HepG2 (cell line): ENCODE measurements around the gene PSMD4. TPM values are rescaled to one million over a fixed set of nuclear protein-coding genes. Genes with fewer than 3 reads are reported as not detected.

ENCODE experiments used
- BRD4 ChIP-seq: sonication (generic); formaldehyde crosslinking; IDR thresholded peaks from 2 replicates; pipeline ENCODE4 v1.4.0; 2020; ENCODE audit warnings: missing genetic modification reagents
- ELF1 ChIP-seq: sonication (generic); formaldehyde crosslinking; IDR thresholded peaks from 2 replicates; pipeline ENCODE4 v1.4.0; 2020; ENCODE audit warnings: missing genetic modification reagents
- GATA4 ChIP-seq: sonication (generic); IDR thresholded peaks from 2 replicates; pipeline ENCODE4 v1.6.1; 2016; ENCODE audit warnings: antibody characterized with exemption, low read depth, borderline replicate concordance
- HCFC1 ChIP-seq: fragments of 150-350 bp; IDR thresholded peaks from 2 replicates; pipeline ENCODE4 v1.6.1; 2014; ENCODE audit warnings: low read depth, low read length
- HIVEP1 ChIP-seq: sonication (generic); formaldehyde crosslinking; IDR thresholded peaks from 2 replicates; pipeline ENCODE4 v1.4.0; 2020; ENCODE audit warnings: mild to moderate bottlenecking, missing genetic modification reagents
- HNF4A ChIP-seq: sonication (generic); formaldehyde crosslinking; IDR thresholded peaks from 2 replicates; pipeline ENCODE4 v1.4.0; 2020; ENCODE audit warnings: missing genetic modification reagents
- HNF4G ChIP-seq, 2 experiments: sonication (generic) in 1 of 2; formaldehyde crosslinking in 1 of 2; IDR thresholded peaks; 2 replicates each; pipeline versions ENCODE4 v1.4.0 to v1.6.1; 2011 to 2020; ENCODE audit warnings: borderline replicate concordance in 2 of 2, low read depth in 2 of 2, mild to moderate bottlenecking in 2 of 2, low read length in 1 of 2, missing genetic modification reagents in 1 of 2, moderate library complexity in 1 of 2
- KAT7 ChIP-seq: IDR thresholded peaks from 2 replicates; pipeline ENCODE4 v1.6.1; 2018; ENCODE audit warnings: borderline replicate concordance, missing compliant biosample characterization
- KDM5B ChIP-seq: sonication (generic); formaldehyde crosslinking; IDR thresholded peaks from 2 replicates; pipeline ENCODE4 v1.4.0; 2020; ENCODE audit warnings: missing genetic modification reagents, mild to moderate bottlenecking, borderline replicate concordance
- NFE2 ChIP-seq: sonication (generic); formaldehyde crosslinking; IDR thresholded peaks from 2 replicates; pipeline ENCODE4 v1.4.0; 2020; ENCODE audit warnings: missing genetic modification reagents
- PHF8 ChIP-seq: sonication (generic); formaldehyde crosslinking; IDR thresholded peaks from 2 replicates; pipeline ENCODE4 v1.5.0; 2020; ENCODE audit warnings: missing genetic modification reagents
- REPIN1 ChIP-seq: sonication (generic); formaldehyde crosslinking; IDR thresholded peaks from 2 replicates; pipeline ENCODE4 v1.8.0; 2022; ENCODE audit warnings: missing genetic modification reagents, low read depth, mild to moderate bottlenecking, borderline replicate concordance
- REXO4 ChIP-seq: sonication (generic); formaldehyde crosslinking; IDR thresholded peaks from 2 replicates; pipeline ENCODE4 v1.8.0; 2022; ENCODE audit warnings: missing genetic modification reagents, mild to moderate bottlenecking, borderline replicate concordance
- TERF1 ChIP-seq: sonication (generic); formaldehyde crosslinking; IDR thresholded peaks from 2 replicates; pipeline ENCODE4 v1.8.0; 2022; ENCODE audit warnings: mild to moderate bottlenecking, missing genetic modification reagents, moderate library complexity
- THAP11 ChIP-seq: IDR thresholded peaks from 2 replicates; pipeline ENCODE4 v1.6.1; 2016; ENCODE audit warnings: missing biosample characterization, missing genetic modification reagents
- ZBTB1 ChIP-seq: sonication (generic); formaldehyde crosslinking; IDR thresholded peaks from 2 replicates; pipeline ENCODE4 v1.4.0; 2020; ENCODE audit warnings: missing genetic modification reagents, borderline replicate concordance
- ZNF138 ChIP-seq: sonication (generic); formaldehyde crosslinking; IDR thresholded peaks from 2 replicates; pipeline ENCODE4 v1.5.0; 2020; ENCODE audit warnings: mild to moderate bottlenecking, low read depth, missing genetic modification reagents
- ZNF558 ChIP-seq: sonication (generic); formaldehyde crosslinking; IDR thresholded peaks from 2 replicates; pipeline ENCODE4 v1.9.0; 2022; ENCODE audit warnings: mild to moderate bottlenecking, missing genetic modification reagents, borderline replicate concordance
- ZNF563 ChIP-seq: sonication (generic); formaldehyde crosslinking; IDR thresholded peaks from 2 replicates; pipeline ENCODE4 v1.8.0; 2022; ENCODE audit warnings: mild to moderate bottlenecking, moderate library complexity, missing genetic modification reagents
- ZNF7 ChIP-seq: IDR thresholded peaks from 2 replicates; pipeline ENCODE4 v1.6.1; 2016; ENCODE audit warnings: missing biosample characterization, missing genetic modification reagents
- ZNF781 ChIP-seq: sonication (generic); formaldehyde crosslinking; IDR thresholded peaks from 2 replicates; pipeline ENCODE4 v1.5.1; 2020; ENCODE audit warnings: borderline replicate concordance, mild to moderate bottlenecking, missing genetic modification reagents; ENCODE audit errors: not compliant biosample characterization
- ZNF788 ChIP-seq: sonication (generic); formaldehyde crosslinking; IDR thresholded peaks from 2 replicates; pipeline ENCODE4 v1.5.0; 2020; ENCODE audit warnings: mild to moderate bottlenecking, missing genetic modification reagents, borderline replicate concordance
- polyA plus RNA-seq, 8 experiments: library from polyadenylated mRNA; depleted of rRNA in 3 of 8; stranded (reverse) in 7 of 8; unstranded in 1 of 8; fragments of >200 nt; fragmentation: Illumina TruSeq in 4 of 8; extraction: Trizol in 4 of 8; gene quantifications; 2 replicates each; pipeline versions ENCODE4 v1.2.1 to v1.2.3, GENCODE V29; 2011 to 2016; ENCODE audit warnings: low read depth in 4 of 8, missing spikeins in 1 of 8, mixed read lengths in 1 of 8; ENCODE audit not compliant: insufficient read depth in 1 of 8
- total RNA-seq, 5 experiments: library from RNA; depleted of rRNA; stranded (reverse); fragments of >200 nt; fragmentation: Illumina TruSeq; extraction: Trizol; gene quantifications; 2 replicates each; pipeline ENCODE4 v1.2.3, GENCODE V29; 2016; ENCODE audit warnings: low read depth in 1 of 5
- TF ChIP-seq, protein P1 (sequence below): sonication (generic); formaldehyde crosslinking; IDR thresholded peaks from 2 replicates; pipeline ENCODE4 v1.8.0; 2022; ENCODE audit warnings: mild to moderate bottlenecking, missing genetic modification reagents, moderate library complexity
- TF ChIP-seq, protein P2 (sequence below): sonication (generic); formaldehyde crosslinking; IDR thresholded peaks from 2 replicates; pipeline ENCODE4 v1.5.1; 2020; ENCODE audit warnings: missing genetic modification reagents, mild to moderate bottlenecking, borderline replicate concordance
- TF ChIP-seq, protein P3 (sequence below): IDR thresholded peaks from 2 replicates; pipeline ENCODE4 v1.6.1; 2016; ENCODE audit warnings: low read depth, control low read depth

The PSMD4 gene
- total and polyA plus RNA-seq, 2 of the 13 experiments (the other 11 are each of a cell fraction or from before 2014, with no cell fraction given): 194 to 243 TPM

DNA sequence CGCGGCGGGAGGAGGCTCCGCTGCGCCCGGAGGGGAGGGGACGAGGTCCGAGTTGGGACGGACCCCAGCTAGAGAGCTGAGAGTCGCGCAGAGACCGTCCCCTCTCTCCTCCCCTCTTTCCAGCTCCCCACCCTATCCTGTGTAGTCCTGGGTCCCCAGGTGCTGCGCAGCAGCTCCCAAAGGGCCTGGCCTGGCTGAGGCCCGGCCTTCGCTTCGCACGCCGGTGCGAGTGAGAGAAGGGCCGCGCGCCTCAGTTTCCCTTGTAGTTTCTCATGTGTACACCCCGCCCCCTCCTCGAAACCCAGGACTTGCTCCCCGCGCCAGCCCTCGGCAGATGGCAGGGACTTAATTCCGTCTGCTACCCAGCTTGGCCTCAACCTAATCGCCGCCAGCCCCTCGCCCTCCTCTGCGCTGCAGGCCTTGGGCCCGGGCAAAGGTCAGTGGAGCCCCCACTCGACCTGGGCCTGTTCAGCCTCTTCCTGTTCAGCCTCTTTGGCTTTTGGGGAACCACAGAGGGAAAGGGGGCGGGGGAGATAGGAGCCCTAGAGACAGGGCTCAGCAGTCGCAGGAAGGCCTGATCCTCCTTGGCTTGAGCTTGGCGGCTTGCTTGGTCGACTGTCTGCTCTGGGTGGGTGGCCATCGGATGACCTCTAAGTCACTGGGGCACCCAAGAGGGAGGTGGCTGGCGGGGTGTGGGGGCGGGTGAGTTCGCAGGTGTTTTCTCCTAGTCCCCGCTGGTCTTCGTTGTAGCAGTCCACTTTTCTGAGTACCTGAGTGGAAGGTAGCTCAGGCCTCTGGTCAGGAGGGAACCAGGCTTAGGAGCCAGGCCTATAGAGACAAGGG lies 28.6 kb downstream of the PSMD4 start (continued):
- TF ChIP-seq, protein P1, sequence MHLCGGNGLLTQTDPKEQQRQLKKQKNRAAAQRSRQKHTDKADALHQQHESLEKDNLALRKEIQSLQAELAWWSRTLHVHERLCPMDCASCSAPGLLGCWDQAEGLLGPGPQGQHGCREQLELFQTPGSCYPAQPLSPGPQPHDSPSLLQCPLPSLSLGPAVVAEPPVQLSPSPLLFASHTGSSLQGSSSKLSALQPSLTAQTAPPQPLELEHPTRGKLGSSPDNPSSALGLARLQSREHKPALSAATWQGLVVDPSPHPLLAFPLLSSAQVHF: peak; percentile 58; the same call in 1 of the 2 replicates
- no peak for TF ChIP-seq HCFC1
- peak; percentile 76 for TF ChIP-seq HNF4A (CRISPR knock-in tag)
- no peak for TF ChIP-seq GATA4
- TF ChIP-seq BRD4 (CRISPR knock-in tag): no peak; the same call in 1 of the 2 replicates
- TF ChIP-seq THAP11 (CRISPR knock-in tag): no peak
- TF ChIP-seq KDM5B (CRISPR knock-in tag): 0 out of 2 replicates have a peak, but pooled peaks have one; percentile 9
- peak; percentile 23 for TF ChIP-seq ZNF781
- TF ChIP-seq ZNF558 (CRISPR knock-in tag): 0 out of 2 replicates have a peak, but pooled peaks have one; percentile 46
- TF ChIP-seq HIVEP1: peak; percentile 54; the same call in 1 of the 2 replicates
- no peak for TF ChIP-seq ZNF7
- TF ChIP-seq PHF8 (CRISPR knock-in tag): peak; percentile 72
- peak; percentile 58 for TF ChIP-seq HNF4G (IDR thresholded peaks at IDR 0.05; ENCODE audit: borderline replicate concordance, low read depth, low read length)
- TF ChIP-seq HNF4G (CRISPR knock-in tag; IDR thresholded peaks at IDR 0.05; ENCODE audit: borderline replicate concordance, low read depth): peak; percentile 73; the same call in 1 of the 2 replicates
- TF ChIP-seq ZNF138 (CRISPR knock-in tag): peak; percentile 14; the same call in 1 of the 2 replicates
- TF ChIP-seq KAT7 (CRISPR knock-in tag): no peak
- peak; percentile 9; the same call in 1 of the 2 replicates for TF ChIP-seq REXO4
- TF ChIP-seq ZNF563 (CRISPR knock-in tag): peak; percentile 53; the same call in 1 of the 2 replicates
- TF ChIP-seq, protein P2, sequence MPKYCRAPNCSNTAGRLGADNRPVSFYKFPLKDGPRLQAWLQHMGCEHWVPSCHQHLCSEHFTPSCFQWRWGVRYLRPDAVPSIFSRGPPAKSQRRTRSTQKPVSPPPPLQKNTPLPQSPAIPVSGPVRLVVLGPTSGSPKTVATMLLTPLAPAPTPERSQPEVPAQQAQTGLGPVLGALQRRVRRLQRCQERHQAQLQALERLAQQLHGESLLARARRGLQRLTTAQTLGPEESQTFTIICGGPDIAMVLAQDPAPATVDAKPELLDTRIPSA (CRISPR knock-in tag): peak; percentile 66; the same call in 1 of the 2 replicates
- TF ChIP-seq ELF1 (CRISPR knock-in tag): peak; percentile 50
- 0 out of 2 replicates have a peak, but pooled peaks have one; percentile 41 for TF ChIP-seq REPIN1
- TF ChIP-seq NFE2 (CRISPR knock-in tag): no peak
- TF ChIP-seq ZNF788 (CRISPR knock-in tag): peak; percentile 76; the same call in 1 of the 2 replicates
- TF ChIP-seq, protein P3, sequence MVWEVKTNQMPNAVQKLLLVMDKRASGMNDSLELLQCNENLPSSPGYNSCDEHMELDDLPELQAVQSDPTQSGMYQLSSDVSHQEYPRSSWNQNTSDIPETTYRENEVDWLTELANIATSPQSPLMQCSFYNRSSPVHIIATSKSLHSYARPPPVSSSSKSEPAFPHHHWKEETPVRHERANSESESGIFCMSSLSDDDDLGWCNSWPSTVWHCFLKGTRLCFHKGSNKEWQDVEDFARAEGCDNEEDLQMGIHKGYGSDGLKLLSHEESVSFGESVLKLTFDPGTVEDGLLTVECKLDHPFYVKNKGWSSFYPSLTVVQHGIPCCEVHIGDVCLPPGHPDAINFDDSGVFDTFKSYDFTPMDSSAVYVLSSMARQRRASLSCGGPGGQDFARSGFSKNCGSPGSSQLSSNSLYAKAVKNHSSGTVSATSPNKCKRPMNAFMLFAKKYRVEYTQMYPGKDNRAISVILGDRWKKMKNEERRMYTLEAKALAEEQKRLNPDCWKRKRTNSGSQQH: 0 out of 2 replicates have a peak, but pooled peaks have one; percentile 20
- no peak for TF ChIP-seq ZBTB1 (CRISPR knock-in tag)
- peak; percentile 17; the same call in 1 of the 2 replicates for TF ChIP-seq TERF1 (CRISPR knock-in tag)
